T-helper 1 cell (primary cell): Measurements from ENCODE around the gene DZIP1L.
"Not testable (repeated sequence)": the region's sequence is repeated elsewhere in the genome, so short reads cannot be mapped to it uniquely, and the experiment has no call there.

Experiments
- DNase-seq, 5 donors: peaks; one replicate each; pipeline ENCODE4 v3.0.0-alpha.2; 2012 to 2020
- total RNA-seq, 4 donors: gene quantifications; one replicate each; lab custom pipeline; 2026; lab: John Stamatoyannopoulos, UW

The DZIP1L gene
- total RNA-seq = 0 reads per million in 4 donors

DNA sequence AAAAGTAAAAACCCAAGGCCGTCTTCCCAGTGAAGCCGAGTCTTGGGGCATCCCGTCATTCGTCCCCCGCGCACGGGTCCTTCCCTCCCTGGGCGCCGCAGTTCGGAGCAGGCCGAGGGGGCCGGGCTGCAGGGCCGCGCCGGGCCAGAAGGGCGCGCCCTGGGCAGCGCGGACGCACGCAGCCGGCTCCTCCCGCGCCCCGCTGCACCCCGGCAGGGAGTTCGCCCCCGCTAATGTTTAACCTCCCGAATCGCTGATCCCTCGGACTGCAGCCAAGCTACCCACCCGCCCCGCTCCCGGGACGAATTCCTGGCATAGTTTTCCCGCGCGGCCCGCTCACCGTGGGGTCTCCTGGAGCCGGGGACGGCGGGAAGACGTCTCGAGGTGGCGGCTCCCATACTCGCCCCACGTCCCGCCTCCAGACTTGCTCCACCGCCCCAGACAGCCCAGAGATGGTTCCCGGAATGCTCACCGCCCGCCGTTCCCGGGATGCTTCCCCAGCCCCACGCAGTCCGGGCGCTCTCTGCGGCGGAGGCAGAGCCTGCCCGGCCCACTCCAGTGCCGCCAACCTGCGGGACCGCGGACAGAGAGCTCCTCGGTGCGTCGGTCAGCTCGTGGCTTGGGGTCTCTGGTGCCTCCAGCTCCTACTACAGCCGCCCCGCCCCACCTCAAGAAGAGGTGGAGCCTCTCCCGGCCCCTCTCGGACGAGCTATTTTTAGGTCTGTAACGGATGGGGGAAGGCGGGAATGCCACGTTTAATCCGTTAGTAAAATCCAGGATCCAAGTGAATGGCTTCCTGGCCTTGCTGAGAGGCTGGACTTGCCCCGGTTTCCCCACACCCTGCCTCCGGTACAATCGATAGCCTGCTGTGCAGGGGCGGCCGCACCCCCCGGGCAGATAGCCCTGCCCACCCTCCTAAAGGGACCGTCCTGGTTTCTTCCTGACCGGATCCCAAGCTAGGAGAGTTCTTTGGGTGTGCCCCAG, at the start of gene DZIP1L:
DZIP1L (minus strand) TSS at position 621 of the 984 bp plus-strand sequence. CDS start 11,637 bp downstream, outside the sequence.
- DNase-seq = peak in 1 of 5 donors; percentile 16

- DNase-seq = no peak
Observed at GRCh38 chr3:138165061-138165460, 49.7 kb upstream of the DZIP1L start.

DNA sequence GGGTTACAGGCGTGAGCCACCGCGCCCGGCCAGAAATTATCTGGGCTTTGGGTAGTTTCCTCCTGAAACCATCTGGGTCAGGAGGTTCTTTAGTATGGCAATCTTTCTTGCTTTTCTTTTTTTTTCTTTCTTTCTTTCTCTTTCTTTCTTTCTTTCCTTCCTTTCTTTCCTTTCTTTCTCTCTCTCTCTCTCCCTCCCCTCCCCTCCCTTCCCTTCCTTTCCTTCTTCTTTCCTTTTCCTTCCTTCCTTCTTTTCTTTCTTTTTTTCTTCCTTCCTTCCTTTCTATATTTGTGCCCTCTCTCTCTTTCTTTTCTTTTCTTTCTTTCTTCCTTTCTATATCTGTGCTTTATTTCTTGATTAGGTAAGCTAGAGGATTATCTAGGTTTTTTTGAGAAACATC, 42.3 kb upstream of the DZIP1L start:
- no peak for DNase-seq

GRCh38 chr3:138154534-138154933, 39.1 kb upstream of the DZIP1L start:
- no peak for DNase-seq

GRCh38 chr3:138148503-138148902, 33.1 kb upstream of the DZIP1L start:
- no peak for DNase-seq

- DNase-seq = not testable (repeated sequence)
Observed at GRCh38 chr3:138142181-138142580, 26.8 kb upstream of the DZIP1L start.

- DNase-seq = no peak
Observed at GRCh38 chr3:138140940-138141339, 25.5 kb upstream of the DZIP1L start.

DNA sequence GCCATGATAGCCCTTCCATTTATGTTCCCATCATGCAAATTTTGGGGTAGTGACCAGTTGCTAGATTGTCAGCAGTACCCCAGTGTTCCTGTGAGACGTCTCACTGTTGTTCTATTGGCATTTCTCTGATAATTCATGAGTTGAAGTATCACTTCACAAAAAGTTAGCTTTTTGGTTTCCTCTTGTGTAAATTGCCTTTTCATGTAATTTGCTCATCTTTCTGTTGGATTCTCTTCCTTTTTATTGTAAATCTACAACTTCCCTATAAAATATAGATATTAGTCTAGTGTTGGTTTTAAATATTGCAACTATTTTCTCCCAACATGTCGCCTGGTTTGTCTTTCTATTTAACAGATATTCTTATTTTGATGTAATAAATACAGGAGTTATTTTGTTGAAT, 24.3 kb upstream of the DZIP1L start:
- no peak for DNase-seq

GRCh38 chr3:138137861-138138260, 22.5 kb upstream of the DZIP1L start:
- no peak for DNase-seq

GRCh38 chr3:138136201-138136600, 20.8 kb upstream of the DZIP1L start:
- DNase-seq = no peak

GRCh38 chr3:138135833-138136194, 20.4 kb upstream of the DZIP1L start:
- no peak for DNase-seq

- DNase-seq = no peak
Observed at GRCh38 chr3:138135146-138135832, 19.9 kb upstream of the DZIP1L start.

- no peak for DNase-seq
Observed at GRCh38 chr3:138132239-138132638, 16.8 kb upstream of the DZIP1L start, which contains the start of gene A4GNT. A4GNT (minus strand) TSS chr3:138132390; CDS start chr3:138131256, 1,134 bp downstream.

DNA sequence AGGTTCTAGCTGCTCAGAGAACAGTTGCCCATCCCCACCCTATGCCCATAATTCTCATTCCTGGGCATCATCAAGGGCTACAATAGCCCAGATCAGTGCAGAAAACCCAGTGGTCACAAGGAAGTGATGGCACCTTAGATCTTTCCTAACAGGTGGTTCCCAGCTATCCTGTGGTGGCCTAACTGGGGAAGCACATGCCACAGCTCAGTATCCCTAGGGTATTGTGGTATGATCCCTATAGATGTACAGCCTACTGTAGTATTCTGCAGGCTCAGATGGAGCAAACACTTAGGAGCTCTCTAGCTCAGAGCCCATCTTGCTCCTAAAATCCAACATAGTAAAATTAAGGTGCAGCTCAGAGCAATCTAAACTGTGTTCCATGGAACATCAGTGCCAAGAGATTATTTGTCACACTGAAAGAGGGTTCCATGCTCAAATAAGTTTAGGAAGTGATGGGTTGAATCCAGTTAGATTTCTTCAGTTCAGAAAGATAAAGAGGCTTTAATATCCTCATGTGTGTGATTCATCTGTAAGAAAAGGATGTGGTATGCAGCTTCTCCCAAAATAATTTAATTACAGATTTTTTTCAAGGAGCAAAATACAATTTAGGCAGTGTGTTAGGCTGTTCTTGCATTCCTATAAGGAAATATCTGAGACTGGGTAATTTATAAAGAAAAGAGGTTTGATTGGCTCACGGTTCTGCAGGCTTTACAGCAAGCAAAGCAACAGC, 12.4 kb upstream of the DZIP1L start:
- DNase-seq = no peak

GRCh38 chr3:138125548-138126221, 10.3 kb upstream of the DZIP1L start:
- DNase-seq = no peak

GRCh38 chr3:138124706-138125355, 9.4 kb upstream of the DZIP1L start:
- no peak for DNase-seq

GRCh38 chr3:138124188-138124587, 8.8 kb upstream of the DZIP1L start:
- no peak for DNase-seq

DNA sequence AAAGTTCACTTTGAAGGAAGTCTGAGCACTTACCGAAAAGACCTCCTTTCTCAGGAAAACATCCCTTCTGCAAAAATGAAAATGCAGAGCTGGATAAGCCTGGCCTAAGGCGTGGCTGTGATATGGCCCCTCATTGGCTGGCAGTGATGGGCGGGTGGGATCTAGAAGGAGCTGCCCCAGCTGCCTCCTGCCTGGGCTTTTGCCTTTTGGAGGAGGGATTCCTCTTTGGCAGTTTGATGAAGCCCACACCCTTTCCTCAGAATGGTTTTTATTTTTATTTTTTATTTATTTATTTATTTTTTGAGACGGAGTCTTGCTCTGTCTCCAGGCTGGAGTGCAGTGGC, 4.0 kb upstream of the DZIP1L start:
- DNase-seq = no peak

- DNase-seq = peak in 2 of 5 donors; percentile 14 to 19
Observed at GRCh38 chr3:138118612-138119422, 3.4 kb upstream of the DZIP1L start.

- no peak for DNase-seq
Observed at GRCh38 chr3:138114431-138114918, 933 bp downstream of the DZIP1L start.

- DNase-seq = no peak
Observed at GRCh38 chr3:138113326-138113725, 2.1 kb downstream of the DZIP1L start.
